Gastrocnemius medialis (tissue), 4 donors: ENCODE measurements around the gene CATSPER2.
"Not testable (repeated sequence)": the region's sequence is repeated elsewhere in the genome, so short reads cannot be mapped to it uniquely, and the experiment has no call there.

Experiments used
- POLR2A ChIP-seq, 2 donors: fragments of 450-650 bp; IDR thresholded peaks; one replicate each; pipeline ENCODE4 v1.6.1; 2017; ENCODE audit warnings: antibody characterized with exemption in 2 of 2, mild to moderate bottlenecking in 2 of 2, moderate library complexity in 2 of 2
- TF ChIP-seq, protein P1 (sequence below), 5 experiments: fragments of 450-650 bp in 3 of 5; fragments of 200-600 bp in 2 of 5; sonication (generic) in 2 of 5; IDR thresholded peaks in 4 of 5; conservative IDR thresholded peaks in 1 of 5; 1 replicate in 4 of 5; 2 replicates in 1 of 5; pipeline ENCODE4 v1.5.1; 2016 to 2019; ENCODE audit warnings: antibody characterized with exemption in 5 of 5, mild to moderate bottlenecking in 3 of 5, moderate library complexity in 3 of 5

DNA sequence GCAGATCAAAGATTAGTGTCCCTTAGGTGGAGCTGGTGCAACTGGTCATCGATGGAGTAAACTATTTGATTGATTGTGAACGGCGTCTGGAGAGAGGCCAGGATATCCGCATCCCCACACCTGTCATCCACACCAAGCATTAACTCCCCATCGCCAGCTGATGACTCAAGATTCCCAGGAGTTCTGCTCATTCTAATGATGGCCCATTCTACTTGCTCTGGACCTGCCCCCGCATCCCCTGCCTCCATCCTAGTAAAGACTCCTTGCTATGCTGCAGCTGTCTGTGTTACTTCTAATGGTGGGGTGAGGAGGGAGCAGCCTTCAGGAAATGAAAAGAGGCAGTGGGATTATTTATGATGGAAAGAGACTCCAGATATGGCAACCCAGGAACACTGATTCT is 49.5 kb downstream of the CATSPER2 start:
- TF ChIP-seq, protein P1, sequence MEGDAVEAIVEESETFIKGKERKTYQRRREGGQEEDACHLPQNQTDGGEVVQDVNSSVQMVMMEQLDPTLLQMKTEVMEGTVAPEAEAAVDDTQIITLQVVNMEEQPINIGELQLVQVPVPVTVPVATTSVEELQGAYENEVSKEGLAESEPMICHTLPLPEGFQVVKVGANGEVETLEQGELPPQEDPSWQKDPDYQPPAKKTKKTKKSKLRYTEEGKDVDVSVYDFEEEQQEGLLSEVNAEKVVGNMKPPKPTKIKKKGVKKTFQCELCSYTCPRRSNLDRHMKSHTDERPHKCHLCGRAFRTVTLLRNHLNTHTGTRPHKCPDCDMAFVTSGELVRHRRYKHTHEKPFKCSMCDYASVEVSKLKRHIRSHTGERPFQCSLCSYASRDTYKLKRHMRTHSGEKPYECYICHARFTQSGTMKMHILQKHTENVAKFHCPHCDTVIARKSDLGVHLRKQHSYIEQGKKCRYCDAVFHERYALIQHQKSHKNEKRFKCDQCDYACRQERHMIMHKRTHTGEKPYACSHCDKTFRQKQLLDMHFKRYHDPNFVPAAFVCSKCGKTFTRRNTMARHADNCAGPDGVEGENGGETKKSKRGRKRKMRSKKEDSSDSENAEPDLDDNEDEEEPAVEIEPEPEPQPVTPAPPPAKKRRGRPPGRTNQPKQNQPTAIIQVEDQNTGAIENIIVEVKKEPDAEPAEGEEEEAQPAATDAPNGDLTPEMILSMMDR (IDR thresholded peaks at IDR 0.05 in 4 of 5, conservative IDR thresholded peaks at IDR 0.05 in 1 of 5) = not testable (repeated sequence)
- TF ChIP-seq POLR2A (IDR thresholded peaks at IDR 0.05) = not testable (repeated sequence)
